ENCODE results near the gene HOATZ. TPM values are rescaled to one million over a fixed set of nuclear protein-coding genes. Genes with fewer than 3 reads are reported as not detected.

The HOATZ gene
- total and polyA plus RNA-seq, 10 donors = not detected

GRCh38 chr11:111522426-111522825 is 7.8 kb downstream of the HOATZ start:
- no peak overlapping the region for H3K27ac ChIP-seq

GRCh38 chr11:111523343-111523742 is 8.8 kb downstream of the HOATZ start:
- DNase-seq = no peak
- Histone ChIP-seq H3K4me3 (no peak overlapping the region), H3K9me3 (no peaks in the 10 kb centered on the region), H3K36me3 (no peaks in the 10 kb centered on the region), H3K4me1 (no peaks in the 10 kb centered on the region), H3K27ac (no peak overlapping the region), H3K27me3 (replicated peaks in 1 of 7) (no peaks in the 10 kb centered on the region)
- 82 to 97% (median 94%) methylated on average over 2 of the region's 2 CpGs for WGBS, 5 donors
- no peak for TF ChIP-seq CTCF (IDR thresholded peaks at IDR 0.05 in 8 of 11, conservative IDR thresholded peaks at IDR 0.05 in 3 of 11)
- TF ChIP-seq POLR2A (IDR thresholded peaks at IDR 0.05) = no peak
- no peak for TF ChIP-seq POLR2AphosphoS5 (IDR thresholded peaks at IDR 0.05)
- intact Hi-C loops (cut with DNase I; ENCODE audit: low total_unique reads) = no loop called here

More at GRCh38 chr11:111522426-111522825, 7.8 kb downstream of the HOATZ start:
- no peaks in the 10 kb centered on the region for H3K27me3 ChIP-seq (replicated peaks in 1 of 7)
- no peaks in the 10 kb centered on the region for H3K4me1 ChIP-seq
- no peak for TF ChIP-seq CTCF (IDR thresholded peaks at IDR 0.05 in 8 of 11, conservative IDR thresholded peaks at IDR 0.05 in 3 of 11)
- TF ChIP-seq POLR2A (IDR thresholded peaks at IDR 0.05) = no peak
- no peak for TF ChIP-seq POLR2AphosphoS5 (IDR thresholded peaks at IDR 0.05)
- H3K36me3 ChIP-seq = no peaks in the 10 kb centered on the region
- intact Hi-C loops (cut with DNase I; ENCODE audit: low total_unique reads) = no loop called here
- H3K4me3 ChIP-seq = no peak overlapping the region
- 92 to 95% (median 93%) methylated on average over 5 of the region's 5 CpGs for WGBS, 5 donors
- H3K9me3 ChIP-seq = no peaks in the 10 kb centered on the region
- DNase-seq = no peak

GRCh38 chr11:111524056-111524455 is 9.5 kb downstream of the HOATZ start:
- Histone ChIP-seq H3K4me1 (no peaks in the 10 kb centered on the region), H3K27ac (no peak overlapping the region), H3K27me3 (replicated peaks in 1 of 7) (no peaks in the 10 kb centered on the region), H3K9me3 (no peaks in the 10 kb centered on the region), H3K36me3 (no peaks in the 10 kb centered on the region), H3K4me3 (no peak overlapping the region)
- DNase-seq = no peak
- intact Hi-C loops (cut with DNase I; ENCODE audit: low total_unique reads) = no loop called here
- 27 to 61% (median 38%) methylated on average over 1 of the region's 1 CpG for WGBS, 5 donors
- TF ChIP-seq POLR2AphosphoS5 (IDR thresholded peaks at IDR 0.05) (no peak), CTCF (IDR thresholded peaks at IDR 0.05 in 8 of 11, conservative IDR thresholded peaks at IDR 0.05 in 3 of 11) (no peak), POLR2A (IDR thresholded peaks at IDR 0.05) (no peak)

GRCh38 chr11:111525456-111525855 is 10.9 kb downstream of the HOATZ start:
- Histone ChIP-seq H3K9me3 (no peaks in the 10 kb centered on the region), H3K4me1 (no peaks in the 10 kb centered on the region), H3K4me3 (no peak overlapping the region), H3K27me3 (replicated peaks in 1 of 7) (no peaks in the 10 kb centered on the region), H3K36me3 (no peaks in the 10 kb centered on the region), H3K27ac (no peak overlapping the region)
- DNase-seq = no peak
- TF ChIP-seq CTCF (IDR thresholded peaks at IDR 0.05 in 8 of 11, conservative IDR thresholded peaks at IDR 0.05 in 3 of 11) (no peak), POLR2A (IDR thresholded peaks at IDR 0.05) (no peak), POLR2AphosphoS5 (IDR thresholded peaks at IDR 0.05) (no peak)
- WGBS, 5 donors = 88 to 98% (median 95%) methylated on average over 1 of the region's 1 CpG
- intact Hi-C loops (cut with DNase I; ENCODE audit: low total_unique reads) = no loop called here

All from spleen (tissue), 11 donors.